NCI-H2081 (cell line): ENCODE data around the gene CHPF2.

Source experiments
- DNase-seq, 2 experiments: peaks; one replicate each; lab custom pipeline; 2025; lab: John Stamatoyannopoulos, UW

CHPF2 gene

DNA sequence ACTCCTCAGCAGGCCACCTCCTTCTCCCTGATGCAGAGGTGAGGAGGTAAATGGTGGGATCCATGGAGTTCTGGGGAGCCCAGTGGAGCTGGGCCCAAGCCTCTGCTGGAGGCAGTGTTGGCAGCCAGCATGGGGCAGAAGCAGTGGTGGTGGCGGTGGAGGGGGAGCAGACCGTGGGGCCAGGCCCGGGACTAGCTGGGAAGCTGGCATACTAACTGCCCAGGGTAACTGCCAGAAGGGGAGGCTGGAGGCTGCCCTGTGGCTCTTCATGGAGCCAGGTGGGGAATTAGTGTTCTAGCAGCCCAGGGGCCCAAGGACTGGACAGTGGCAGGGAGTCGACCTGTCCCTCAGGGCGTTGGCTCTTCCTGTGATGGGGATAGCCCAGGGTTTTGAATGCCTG lies 32.3 kb downstream of the CHPF2 start:
- DNase-seq: no peak

- DNase-seq: no peak
These were observed 33.2 kb downstream of the CHPF2 start for GRCh38 chr7:151265351-151265931.

GRCh38 chr7:151269511-151269910 lies 37.2 kb downstream of the CHPF2 start:
- no peak for DNase-seq

- DNase-seq: no peak
These were observed 39.5 kb downstream of the CHPF2 start for GRCh38 chr7:151271699-151272355.

- DNase-seq: no peak
These were observed 40.1 kb downstream of the CHPF2 start for GRCh38 chr7:151272405-151272804.

DNA sequence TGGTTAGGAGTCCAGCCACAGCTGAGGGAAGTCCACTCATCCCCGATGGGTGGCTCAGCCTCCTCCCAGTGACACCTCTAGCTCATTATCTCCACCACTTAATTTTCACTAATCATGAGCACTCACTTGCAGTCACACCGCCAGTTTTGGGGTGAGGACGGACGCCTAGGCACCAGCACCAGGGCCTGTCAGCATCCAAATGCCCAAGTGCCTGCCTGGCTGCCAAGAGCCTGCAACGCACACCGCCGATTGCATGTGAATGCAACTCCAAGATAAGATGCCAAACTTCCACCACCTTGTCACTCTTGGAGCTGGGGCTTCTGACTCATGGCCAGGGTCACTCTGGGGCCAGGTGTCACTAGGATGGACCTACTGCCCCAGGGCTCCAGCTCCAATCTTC lies 40.6 kb downstream of the CHPF2 start:
- no peak for DNase-seq

- no peak for DNase-seq
These were observed 41.5 kb downstream of the CHPF2 start for GRCh38 chr7:151273651-151274390.

DNA sequence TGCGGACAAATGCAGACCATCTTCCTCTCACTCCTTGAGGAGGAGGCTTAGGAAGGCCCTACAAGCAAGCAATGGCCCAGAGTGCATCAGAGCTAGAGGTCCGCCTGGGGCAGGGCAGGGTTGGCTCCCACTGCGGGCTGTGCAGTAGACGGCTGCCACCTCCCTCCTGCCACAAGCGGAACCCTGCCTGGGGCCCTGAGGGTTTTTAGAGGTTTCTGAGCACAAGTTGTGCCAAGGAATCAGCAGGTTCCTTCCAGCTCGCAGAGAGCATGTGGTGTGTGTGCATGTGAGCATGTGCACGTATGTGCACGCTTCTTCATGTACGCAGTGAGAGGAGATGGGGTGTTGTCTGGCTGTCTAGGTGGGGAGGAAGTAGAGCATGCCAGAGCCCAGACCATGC lies 42.1 kb downstream of the CHPF2 start:
- DNase-seq: no peak

GRCh38 chr7:151274936-151275812 lies 42.9 kb downstream of the CHPF2 start:
- DNase-seq: no peak

DNA sequence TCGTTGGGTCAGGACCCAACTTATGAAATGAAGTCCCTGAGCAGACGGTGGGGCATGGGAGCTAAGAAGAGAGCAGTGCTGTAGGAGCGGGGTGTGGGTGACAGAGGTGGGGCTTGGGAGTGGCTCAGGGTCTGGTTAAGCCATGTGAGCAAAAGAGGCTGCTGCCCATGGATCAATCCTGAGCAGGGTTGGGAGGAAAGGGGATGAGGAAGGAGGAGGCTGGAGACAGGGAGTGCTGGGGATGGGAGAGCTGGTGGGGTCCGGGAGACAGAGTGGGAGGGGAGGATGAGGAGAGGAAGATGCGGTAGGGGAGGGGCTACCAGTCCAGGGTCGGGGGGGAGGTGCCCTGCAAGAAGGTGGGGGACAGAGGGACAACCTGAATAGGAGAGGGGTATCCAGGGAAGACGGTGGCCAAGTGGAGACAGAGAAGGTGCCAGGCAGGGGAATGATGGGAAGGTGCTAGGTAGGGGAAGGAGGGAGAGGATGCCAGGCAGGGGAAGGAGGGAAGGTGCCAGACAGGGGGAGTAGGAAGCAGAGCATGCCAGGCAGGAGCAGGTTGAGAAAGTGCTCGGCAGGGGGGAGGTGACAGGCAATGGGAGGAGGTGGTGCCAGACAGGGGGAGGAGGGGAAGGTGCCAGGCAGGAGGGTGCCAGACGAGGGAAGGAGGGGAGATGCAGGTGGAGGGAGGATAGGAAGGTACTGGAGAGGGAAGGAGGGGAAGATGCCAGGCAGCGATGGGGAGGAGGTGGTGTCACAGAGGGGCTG lies 43.7 kb downstream of the CHPF2 start:
- DNase-seq: peak; percentile 52 to 54

GRCh38 chr7:151276666-151277590 lies 44.6 kb downstream of the CHPF2 start:
- DNase-seq: peak; percentile 68 to 84

- DNase-seq: no peak
These were observed 45.3 kb downstream of the CHPF2 start for GRCh38 chr7:151277631-151278030.

- no peak for DNase-seq
These were observed 46.7 kb downstream of the CHPF2 start for GRCh38 chr7:151278949-151279348.

- DNase-seq: no peak
These were observed 47.6 kb downstream of the CHPF2 start for GRCh38 chr7:151279868-151280267.

GRCh38 chr7:151280388-151281019 lies 48.2 kb downstream of the CHPF2 start:
- DNase-seq: no peak

DNA sequence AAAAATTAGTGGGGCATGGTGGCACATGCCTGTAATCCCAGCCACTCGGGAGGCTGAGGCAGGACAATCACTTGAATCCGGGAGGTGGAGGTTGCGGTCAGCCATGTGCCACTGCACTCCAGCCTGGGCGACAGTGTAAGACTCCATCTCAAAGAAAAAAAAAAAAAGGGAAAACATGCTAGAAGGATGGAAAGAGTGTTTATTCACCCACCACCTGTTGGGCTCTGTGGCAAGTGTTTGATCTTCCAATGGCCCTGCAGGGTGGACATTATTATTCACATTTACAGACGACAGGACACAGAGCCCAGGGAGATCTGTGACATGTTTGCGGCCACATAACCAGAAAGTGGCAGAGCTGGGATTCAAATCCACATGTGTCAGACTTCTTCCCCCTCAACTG lies 49.4 kb downstream of the CHPF2 start:
- DNase-seq: no peak

DNA sequence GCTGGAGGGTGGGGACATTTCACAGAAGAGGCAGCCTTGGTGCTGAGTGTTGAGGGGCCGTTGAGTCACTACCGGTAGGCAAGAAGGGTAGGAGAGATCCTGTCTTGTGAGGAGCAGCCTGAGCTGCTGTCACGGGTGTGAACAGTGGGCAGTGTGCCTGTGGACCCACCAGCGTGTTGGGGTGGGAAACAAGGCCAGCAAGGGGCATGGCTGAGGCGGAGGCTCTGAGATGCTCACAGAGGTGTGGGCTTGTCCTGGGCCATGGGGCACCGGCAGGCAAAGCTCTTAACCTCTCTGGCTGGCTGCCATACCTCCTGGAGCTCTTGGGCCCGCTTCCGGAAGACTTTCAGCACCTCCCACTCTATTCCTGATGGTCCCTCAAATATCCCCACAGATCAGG lies 49.8 kb downstream of the CHPF2 start:
- DNase-seq: no peak

- DNase-seq: no peak
These were observed 51.0 kb downstream of the CHPF2 start for GRCh38 chr7:151283302-151283701.

- DNase-seq: no peak
These were observed 53.9 kb downstream of the CHPF2 start for GRCh38 chr7:151286148-151286547.
